HEK293 (cell line): ENCODE measurements around the gene AADAT.

ENCODE experiments used
- CTCF ChIA-PET: fragments of 350-600 bp; formaldehyde crosslinking; extraction: SDS; loops from one replicate; lab custom pipeline; 2021; ENCODE audit warnings: antibody characterized with exemption; lab: Yijun Ruan, JAX
- POLR2A ChIA-PET: fragments of 300-600 bp; formaldehyde crosslinking; extraction: SDS; loops from one replicate; lab custom pipeline; 2020; ENCODE audit warnings: antibody characterized with exemption, inconsistent platforms; lab: Yijun Ruan, JAX
- H3K27ac ChIP-seq: fragments of 200-500 bp; sonication (Bioruptor generic); 2 replicates; pipeline ENCODE4 v1.5.1; 2014; ENCODE audit warnings: low read depth, low read length, control low read depth, inconsistent platforms; ENCODE audit errors: extremely low read depth
- H3K36me3 ChIP-seq, 2 experiments: fragments of 200-500 bp in 1 of 2; sonication (Bioruptor generic) in 1 of 2; 1 replicate in 1 of 2; 2 replicates in 1 of 2; pipeline ENCODE4 v1.5.1; 2014 to 2017; ENCODE audit warnings: inconsistent platforms in 2 of 2, low read length in 2 of 2; ENCODE audit not compliant: control insufficient read depth in 2 of 2, insufficient read depth in 1 of 2
- H3K4me1 ChIP-seq: fragments of 200-500 bp; sonication (Bioruptor generic); 2 replicates; pipeline ENCODE4 v1.5.1; 2014; ENCODE audit warnings: mild to moderate bottlenecking, low read length, inconsistent platforms; ENCODE audit not compliant: control insufficient read depth, insufficient read depth
- H3K4me3 ChIP-seq: 2 replicates; pipeline ENCODE4 v1.5.1; 2011; ENCODE audit warnings: low read depth, mild to moderate bottlenecking, control low read depth, low read length, moderate library complexity
- H3K9me3 ChIP-seq: fragments of 200-500 bp; sonication (Bioruptor generic); 2 replicates; pipeline ENCODE4 v1.5.1; 2014; ENCODE audit warnings: low read depth, low read length, inconsistent platforms; ENCODE audit not compliant: control insufficient read depth, insufficient read depth
- CTCF ChIP-seq: fragments of 450-650 bp; formaldehyde crosslinking; IDR thresholded peaks from 2 replicates; pipeline ENCODE4 v1.5.1; 2016; ENCODE audit warnings: missing biosample characterization, missing genetic modification characterization
- HOXD13 ChIP-seq: sonication (generic); formaldehyde crosslinking; IDR thresholded peaks from 2 replicates; pipeline ENCODE4 v1.8.0; 2022; ENCODE audit warnings: missing genetic modification reagents, borderline replicate concordance
- KLF16 ChIP-seq: fragments of 450-650 bp; formaldehyde crosslinking; IDR thresholded peaks from 2 replicates; pipeline ENCODE4 v1.5.1; 2017; ENCODE audit warnings: missing biosample characterization, missing genetic modification characterization
- PRDM6 ChIP-seq: fragments of 450-650 bp; formaldehyde crosslinking; IDR thresholded peaks from 2 replicates; pipeline ENCODE4 v1.5.1; 2017; ENCODE audit warnings: missing biosample characterization, missing genetic modification characterization
- REST ChIP-seq: fragments of 450-650 bp; formaldehyde crosslinking; IDR thresholded peaks from 2 replicates; pipeline ENCODE4 v1.5.1; 2016; ENCODE audit warnings: missing biosample characterization, missing genetic modification characterization
- ZNF169 ChIP-seq: fragments of 450-650 bp; formaldehyde crosslinking; IDR thresholded peaks from 2 replicates; pipeline ENCODE4 v1.5.1; 2016; ENCODE audit warnings: missing biosample characterization, missing genetic modification characterization
- ZNF350 ChIP-seq: fragments of 450-650 bp; formaldehyde crosslinking; IDR thresholded peaks from 2 replicates; pipeline ENCODE4 v1.5.0; 2017; ENCODE audit warnings: missing biosample characterization, mild to moderate bottlenecking, missing genetic modification characterization
- ZNF488 ChIP-seq: fragments of 450-650 bp; formaldehyde crosslinking; IDR thresholded peaks from 2 replicates; pipeline ENCODE4 v1.5.1; 2016; ENCODE audit warnings: missing biosample characterization, missing genetic modification characterization
- ZNF558 ChIP-seq: fragments of 450-650 bp; formaldehyde crosslinking; IDR thresholded peaks from 2 replicates; pipeline ENCODE4 v1.5.1; 2016; ENCODE audit warnings: missing biosample characterization, missing genetic modification characterization
- ZNF692 ChIP-seq: fragments of 450-650 bp; formaldehyde crosslinking; IDR thresholded peaks from 2 replicates; pipeline ENCODE4 v1.5.1; 2016; ENCODE audit warnings: missing biosample characterization, missing genetic modification characterization
- ZNF776 ChIP-seq: fragments of 450-650 bp; formaldehyde crosslinking; IDR thresholded peaks from 2 replicates; pipeline ENCODE4 v1.5.0; 2017; ENCODE audit warnings: missing biosample characterization, missing genetic modification characterization, borderline replicate concordance
- ZNF791 ChIP-seq: fragments of 450-650 bp; formaldehyde crosslinking; IDR thresholded peaks from 2 replicates; pipeline ENCODE4 v1.5.1; 2016; ENCODE audit warnings: missing biosample characterization, missing genetic modification characterization

Gene AADAT

GRCh38 chr4:170012629-170012958 lies 77.2 kb downstream of the AADAT start:
- no peak overlapping the region for H3K4me3 ChIP-seq
- ChIA-PET POLR2A (no interaction called here), CTCF (interaction anchor here (0.6 kb wide), 1 partner anchor 12 kb away, joined by 3 read pairs; no protein-coding TSS in a partner anchor)
- no peak overlapping the region for H3K27ac ChIP-seq
- H3K9me3 ChIP-seq: no peaks in the 10 kb centered on the region
- no peaks in the 10 kb centered on the region for H3K36me3 ChIP-seq
- no peaks in the 10 kb centered on the region for H3K4me1 ChIP-seq
- TF ChIP-seq ZNF558 (tag by site-specific recombination): no peak
- no peak for TF ChIP-seq PRDM6 (tag by site-specific recombination)
- TF ChIP-seq ZNF169: no peak
- no peak for TF ChIP-seq ZNF488 (tag by site-specific recombination)
- TF ChIP-seq ZNF692 (tag by site-specific recombination): no peak
- no peak for TF ChIP-seq ZNF776 (tag by site-specific recombination)
- TF ChIP-seq HOXD13 (CRISPR knock-in tag): no peak
- TF ChIP-seq ZNF791: no peak
- TF ChIP-seq ZNF350: no peak
- TF ChIP-seq CTCF (tag by site-specific recombination): no peak
- TF ChIP-seq KLF16 (tag by site-specific recombination): no peak

- H3K4me3 ChIP-seq: no peak overlapping the region
- no peaks in the 10 kb centered on the region for H3K9me3 ChIP-seq
- H3K36me3 ChIP-seq: no peaks in the 10 kb centered on the region
- ChIA-PET POLR2A (no interaction called here), CTCF (no interaction called here)
- H3K4me1 ChIP-seq: no peaks in the 10 kb centered on the region
- no peak overlapping the region for H3K27ac ChIP-seq
- TF ChIP-seq REST (tag by site-specific recombination): no peak
Observed at GRCh38 chr4:170011921-170012628, 77.7 kb downstream of the AADAT start.
